ENCODE measurements around the gene STEAP3.
A peak's percentile ranks its signal among the peaks of the same experiment; 100 is the strongest.

STEAP3 gene

GRCh38 chr2:119223521-119224390 is at the start of gene STEAP3:
STEAP3 (plus strand) TSS chr2:119223834; CDS start chr2:119231013, 7,179 bp downstream.
- no peak for DNase-seq

GRCh38 chr2:119174216-119174992 is 49.2 kb upstream of the STEAP3 start:
- DNase-seq, result peak; percentile 52

- DNase-seq, result no peak
Measured at GRCh38 chr2:119174993-119175347, 48.7 kb upstream of the STEAP3 start.

GRCh38 chr2:119175517-119175916 is 48.1 kb upstream of the STEAP3 start:
- DNase-seq, result no peak

- DNase-seq, result no peak
Measured at GRCh38 chr2:119177171-119177837, 46.3 kb upstream of the STEAP3 start.

GRCh38 chr2:119177838-119178190 is 45.8 kb upstream of the STEAP3 start:
- DNase-seq, result no peak

- DNase-seq, result no peak
Measured at GRCh38 chr2:119178776-119179175, 44.9 kb upstream of the STEAP3 start.

- no peak for DNase-seq
Measured at GRCh38 chr2:119179202-119179601, 44.4 kb upstream of the STEAP3 start.

- DNase-seq, result no peak
Measured at GRCh38 chr2:119179991-119180390, 43.6 kb upstream of the STEAP3 start.

- DNase-seq, result no peak
Measured at GRCh38 chr2:119180892-119181291, 42.7 kb upstream of the STEAP3 start.

GRCh38 chr2:119181391-119181790 is 42.2 kb upstream of the STEAP3 start:
- DNase-seq, result no peak

GRCh38 chr2:119181791-119182445 is 41.7 kb upstream of the STEAP3 start:
- no peak for DNase-seq

- DNase-seq, result no peak
Measured at GRCh38 chr2:119184512-119184911, 39.1 kb upstream of the STEAP3 start.

GRCh38 chr2:119190321-119191111 is 33.1 kb upstream of the STEAP3 start:
- DNase-seq, result no peak

GRCh38 chr2:119192893-119193292 is 30.7 kb upstream of the STEAP3 start:
- DNase-seq, result no peak

GRCh38 chr2:119195001-119195400 is 28.6 kb upstream of the STEAP3 start:
- DNase-seq, result no peak

GRCh38 chr2:119195887-119196286 is 27.7 kb upstream of the STEAP3 start:
- no peak for DNase-seq

- no peak for DNase-seq
Measured at GRCh38 chr2:119196301-119197125, 27.1 kb upstream of the STEAP3 start.

GRCh38 chr2:119197126-119197405 is 26.6 kb upstream of the STEAP3 start:
- DNase-seq, result no peak

GRCh38 chr2:119197529-119198239 is 25.9 kb upstream of the STEAP3 start:
- no peak for DNase-seq
